ENCODE results near the gene FICD. TPM values are rescaled to one million over a fixed set of nuclear protein-coding genes. Genes with fewer than 3 reads are reported as not detected.
A peak's percentile ranks its signal among the peaks of the same experiment; 100 is the strongest.

Gene FICD
- total and polyA plus RNA-seq, 2 donors from 2014 or later, result 5.1 to 8.5 TPM

DNA sequence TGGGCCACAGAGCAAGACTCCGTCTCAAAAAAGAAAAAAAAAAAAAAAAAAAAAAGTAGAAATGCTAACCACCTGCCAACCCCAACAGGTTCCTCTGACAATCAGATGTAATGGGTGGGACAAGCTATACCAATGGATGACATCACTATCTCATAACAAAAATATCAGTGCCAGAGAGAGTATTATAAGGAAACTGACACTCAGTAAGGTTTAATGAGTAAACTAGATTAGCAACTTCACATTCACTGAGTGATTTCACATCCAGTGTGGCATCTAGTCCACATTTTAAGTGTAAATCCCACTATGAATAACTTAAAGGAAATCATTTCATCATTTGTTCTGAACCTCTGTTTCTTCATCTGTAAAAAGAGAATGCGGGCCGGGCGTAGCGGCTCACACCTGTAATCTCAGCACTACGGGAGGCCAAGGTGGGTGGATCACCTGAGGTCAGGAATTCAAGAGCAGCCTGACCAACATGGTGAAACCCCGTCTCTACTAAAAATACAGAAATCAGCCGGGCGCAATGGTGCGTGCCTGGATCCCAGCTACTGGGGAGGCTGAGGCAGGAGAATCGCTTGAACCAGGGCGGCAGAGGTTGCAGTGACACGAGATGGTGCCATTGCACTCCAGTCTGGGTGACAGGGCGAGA is 44.1 kb downstream of the FICD start:
- TF ChIP-seq, protein P1, sequence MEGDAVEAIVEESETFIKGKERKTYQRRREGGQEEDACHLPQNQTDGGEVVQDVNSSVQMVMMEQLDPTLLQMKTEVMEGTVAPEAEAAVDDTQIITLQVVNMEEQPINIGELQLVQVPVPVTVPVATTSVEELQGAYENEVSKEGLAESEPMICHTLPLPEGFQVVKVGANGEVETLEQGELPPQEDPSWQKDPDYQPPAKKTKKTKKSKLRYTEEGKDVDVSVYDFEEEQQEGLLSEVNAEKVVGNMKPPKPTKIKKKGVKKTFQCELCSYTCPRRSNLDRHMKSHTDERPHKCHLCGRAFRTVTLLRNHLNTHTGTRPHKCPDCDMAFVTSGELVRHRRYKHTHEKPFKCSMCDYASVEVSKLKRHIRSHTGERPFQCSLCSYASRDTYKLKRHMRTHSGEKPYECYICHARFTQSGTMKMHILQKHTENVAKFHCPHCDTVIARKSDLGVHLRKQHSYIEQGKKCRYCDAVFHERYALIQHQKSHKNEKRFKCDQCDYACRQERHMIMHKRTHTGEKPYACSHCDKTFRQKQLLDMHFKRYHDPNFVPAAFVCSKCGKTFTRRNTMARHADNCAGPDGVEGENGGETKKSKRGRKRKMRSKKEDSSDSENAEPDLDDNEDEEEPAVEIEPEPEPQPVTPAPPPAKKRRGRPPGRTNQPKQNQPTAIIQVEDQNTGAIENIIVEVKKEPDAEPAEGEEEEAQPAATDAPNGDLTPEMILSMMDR (IDR thresholded peaks at IDR 0.05; ENCODE audit: borderline replicate concordance, extremely low read depth, insufficient read depth), result no peak
- intact Hi-C loops (cut with DNase I), result no loop called here

DNA sequence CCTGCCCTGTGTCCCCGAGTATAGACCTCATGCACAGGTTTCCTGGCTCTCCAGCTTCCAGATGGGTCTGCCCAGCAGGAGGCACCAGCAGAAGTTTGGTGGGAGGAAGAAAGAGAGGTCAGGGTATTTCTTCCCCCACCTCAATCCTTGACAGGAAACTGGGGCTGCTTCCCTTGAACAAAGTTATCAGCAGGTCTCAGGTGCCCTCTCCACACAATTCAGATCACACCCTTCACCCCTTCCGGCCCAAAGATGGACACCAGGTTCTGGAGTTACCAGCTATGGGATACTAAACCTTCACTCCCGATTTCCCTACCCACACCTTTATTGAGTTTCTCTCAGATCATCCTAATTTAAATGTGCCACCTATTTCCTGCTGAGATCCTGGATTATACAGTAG is 44.7 kb downstream of the FICD start:
- Histone ChIP-seq H3K4me3 (ENCODE audit: low read length in 3 of 3) (peak overlapping the region; percentile 83 to 99 (median 98)), H3K9ac (ENCODE audit: low read length in 3 of 3) (peak overlapping the region in 2 of 3 donors; percentile 95 to 99), H3K9me3 (ENCODE audit: control insufficient read depth in 2 of 3, insufficient read depth in 1 of 3, low read length in 3 of 3) (no peaks in the 10 kb centered on the region), H3K36me3 (ENCODE audit: control insufficient read depth in 2 of 3, insufficient read depth in 3 of 3, low read length in 3 of 3) (peaks cover 3 to 9% (median 8%) of the 10 kb centered on the region in 3 donors), H3K27me3 (ENCODE audit: control insufficient read depth, insufficient read depth, low read length) (no peaks in the 10 kb centered on the region), H3K4me1 (ENCODE audit: control insufficient read depth in 2 of 3, insufficient read depth in 2 of 3, low read depth in 1 of 3, low read length in 3 of 3) (peaks cover 0 to 27% (median 14%) of the 10 kb centered on the region in 3 donors), H3K27ac (ENCODE audit: low read depth in 2 of 2, low read length in 2 of 2) (no peak overlapping the region)
- FAIRE-seq (no peak), DNase-seq (no peak)
- TF ChIP-seq, protein P1 (IDR thresholded peaks at IDR 0.05; ENCODE audit: borderline replicate concordance, extremely low read depth, insufficient read depth), result no peak
- intact Hi-C loops (cut with DNase I), result no loop called here

More for the DNA sequence above, 44.1 kb downstream of the FICD start:
- no peak for FAIRE-seq
- peaks cover 0 to 4% (median 2%) of the 10 kb centered on the region in 3 donors for H3K36me3 ChIP-seq (ENCODE audit: control insufficient read depth in 2 of 3, insufficient read depth in 3 of 3, low read length in 3 of 3)
- peaks cover 0 to 27% (median 14%) of the 10 kb centered on the region in 3 donors for H3K4me1 ChIP-seq (ENCODE audit: control insufficient read depth in 2 of 3, insufficient read depth in 2 of 3, low read depth in 1 of 3, low read length in 3 of 3)
- H3K9me3 ChIP-seq (ENCODE audit: control insufficient read depth in 2 of 3, insufficient read depth in 1 of 3, low read length in 3 of 3), result no peaks in the 10 kb centered on the region
- no peak for DNase-seq
- H3K4me3 ChIP-seq (ENCODE audit: low read length in 3 of 3), result no peak overlapping the region
- H3K27ac ChIP-seq (ENCODE audit: low read depth in 2 of 2, low read length in 2 of 2), result no peak overlapping the region
- H3K27me3 ChIP-seq (ENCODE audit: control insufficient read depth, insufficient read depth, low read length), result no peaks in the 10 kb centered on the region
- no peak overlapping the region for H3K9ac ChIP-seq (ENCODE audit: low read length in 3 of 3)

DNA sequence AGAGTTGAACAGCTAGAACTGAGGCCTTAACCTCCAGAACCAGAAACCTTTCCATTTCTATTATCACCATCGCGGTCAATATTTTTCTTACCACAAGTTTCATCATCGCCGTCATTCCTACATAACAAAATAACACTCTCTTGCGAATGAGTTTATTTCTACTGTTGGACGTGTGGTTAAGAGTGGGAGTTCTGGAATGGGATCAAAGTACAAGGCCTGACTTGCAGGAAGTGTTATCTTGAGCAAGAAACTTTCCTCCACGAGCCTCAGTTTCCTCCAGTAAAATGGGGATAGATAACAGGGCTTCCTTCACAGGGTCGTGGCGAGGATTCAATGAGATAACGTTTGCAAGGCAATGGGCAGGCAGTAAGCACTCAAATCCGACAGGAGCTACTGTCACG is 45.2 kb downstream of the FICD start:
- DNase-seq (peak in 1 of 5 donors; percentile 25), FAIRE-seq (no peak)
- Histone ChIP-seq H3K9me3 (ENCODE audit: control insufficient read depth in 2 of 3, insufficient read depth in 1 of 3, low read length in 3 of 3) (no peaks in the 10 kb centered on the region), H3K36me3 (ENCODE audit: control insufficient read depth in 2 of 3, insufficient read depth in 3 of 3, low read length in 3 of 3) (peaks cover 7 to 14% (median 13%) of the 10 kb centered on the region in 3 donors), H3K4me3 (ENCODE audit: low read length in 3 of 3) (peak overlapping the region; percentile 83 to 99 (median 98)), H3K4me1 (ENCODE audit: control insufficient read depth in 2 of 3, insufficient read depth in 2 of 3, low read depth in 1 of 3, low read length in 3 of 3) (peaks cover 0 to 27% (median 14%) of the 10 kb centered on the region in 3 donors), H3K27ac (ENCODE audit: low read depth in 2 of 2, low read length in 2 of 2) (no peak overlapping the region), H3K27me3 (ENCODE audit: control insufficient read depth, insufficient read depth, low read length) (no peaks in the 10 kb centered on the region), H3K9ac (ENCODE audit: low read length in 3 of 3) (peak overlapping the region; percentile 75 to 99 (median 95))
- intact Hi-C loops (cut with DNase I), result no loop called here
- TF ChIP-seq, protein P1 (IDR thresholded peaks at IDR 0.05; ENCODE audit: borderline replicate concordance, extremely low read depth, insufficient read depth), result no peak

All from kidney (tissue), 14 donors.